ENCODE measurements around the gene PRR14.
A peak's percentile ranks its signal among the peaks of the same experiment; 100 is the strongest.

Gene PRR14

GRCh38 chr16:30665155-30665829, 14.5 kb downstream of the PRR14 start:
- no peak for DNase-seq (ENCODE audit: low read depth)
- H3K4me3 ChIP-seq (ENCODE audit: control insufficient read depth, low read depth, low read length) = no peak overlapping the region
- TF ChIP-seq CTCF (conservative IDR thresholded peaks at IDR 0.05; ENCODE audit: control insufficient read depth, insufficient read depth, low read depth, low read length) = no peak

- no peak for DNase-seq (ENCODE audit: low read depth)
- H3K4me3 ChIP-seq (ENCODE audit: control insufficient read depth, low read depth, low read length) = no peak overlapping the region
- TF ChIP-seq CTCF (conservative IDR thresholded peaks at IDR 0.05; ENCODE audit: control insufficient read depth, insufficient read depth, low read depth, low read length) = no peak
Measured at GRCh38 chr16:30665830-30666190, 15.1 kb downstream of the PRR14 start.

- DNase-seq (ENCODE audit: low read depth) = peak; percentile 73
- H3K4me3 ChIP-seq (ENCODE audit: control insufficient read depth, low read depth, low read length) = no peak overlapping the region
- no peak for TF ChIP-seq CTCF (conservative IDR thresholded peaks at IDR 0.05; ENCODE audit: control insufficient read depth, insufficient read depth, low read depth, low read length)
Measured at GRCh38 chr16:30666681-30667080, 15.9 kb downstream of the PRR14 start.

GRCh38 chr16:30667361-30667905, 16.7 kb downstream of the PRR14 start:
- no peak for DNase-seq (ENCODE audit: low read depth)
- H3K4me3 ChIP-seq (ENCODE audit: control insufficient read depth, low read depth, low read length) = no peak overlapping the region
- TF ChIP-seq CTCF (conservative IDR thresholded peaks at IDR 0.05; ENCODE audit: control insufficient read depth, insufficient read depth, low read depth, low read length) = no peak

- H3K4me3 ChIP-seq (ENCODE audit: control insufficient read depth, low read depth, low read length) = no peak overlapping the region
- DNase-seq (ENCODE audit: low read depth) = no peak
Measured at GRCh38 chr16:30668393-30668792, 17.6 kb downstream of the PRR14 start.

GRCh38 chr16:30669026-30669902, 18.5 kb downstream of the PRR14 start:
- TF ChIP-seq CTCF (conservative IDR thresholded peaks at IDR 0.05; ENCODE audit: control insufficient read depth, insufficient read depth, low read depth, low read length) = no peak
- DNase-seq (ENCODE audit: low read depth) = no peak
- H3K4me3 ChIP-seq (ENCODE audit: control insufficient read depth, low read depth, low read length) = no peak overlapping the region

More at GRCh38 chr16:30668393-30668792, 17.6 kb downstream of the PRR14 start:
- no peak for TF ChIP-seq CTCF (conservative IDR thresholded peaks at IDR 0.05; ENCODE audit: control insufficient read depth, insufficient read depth, low read depth, low read length)

Data from fibroblast of mammary gland (primary cell).